SK-N-SH treated with all-trans-retinoic acid at 6 μM for 48 hours (cell line): ENCODE measurements around the gene LMBR1.
"Not testable (repeated sequence)": the region's sequence is repeated elsewhere in the genome, so short reads cannot be mapped to it uniquely, and the experiment has no call there.

Source experiments
- ATAC-seq: fragments of 200-7000 bp; cut with Tn5 transposase; 3 replicates; pipeline ENCODE4 v1.9.1; 2020; ENCODE audit warnings: mild to moderate bottlenecking, moderate library complexity
- ARNTL ChIP-seq: fragments of 450-650 bp; formaldehyde crosslinking; IDR thresholded peaks from 2 replicates; pipeline ENCODE4 v1.5.0; 2020; ENCODE audit warnings: low read depth, mild to moderate bottlenecking, moderate library complexity, borderline replicate concordance
- BACH2 ChIP-seq: fragments of 250-450 bp; sonication (Bioruptor Pico); IDR thresholded peaks from 2 replicates; pipeline ENCODE4 v1.9.0; 2021; ENCODE audit warnings: mild to moderate bottlenecking, borderline replicate concordance
- CREB5 ChIP-seq: fragments of 250-450 bp; sonication (Bioruptor Pico); IDR thresholded peaks from 2 replicates; pipeline ENCODE4 v1.5.1; 2020; ENCODE audit warnings: low read depth, mild to moderate bottlenecking, moderate library complexity
- CSDC2 ChIP-seq: fragments of 250-450 bp; sonication (Bioruptor Pico); IDR thresholded peaks from 2 replicates; pipeline ENCODE4 v1.5.0; 2020; ENCODE audit warnings: mild to moderate bottlenecking, moderate library complexity
- CSRNP3 ChIP-seq: fragments of 250-450 bp; sonication (Bioruptor Pico); IDR thresholded peaks from 2 replicates; pipeline ENCODE4 v1.5.1; 2021; ENCODE audit warnings: mild to moderate bottlenecking, moderate library complexity
- ESRRG ChIP-seq: fragments of 250-450 bp; sonication (Bioruptor Pico); IDR thresholded peaks from 2 replicates; pipeline ENCODE4 v1.6.1; 2021; ENCODE audit warnings: mild to moderate bottlenecking
- GLIS3 ChIP-seq: fragments of 250-450 bp; sonication (Bioruptor Pico); IDR thresholded peaks from 2 replicates; pipeline ENCODE4 v1.5.0; 2020; ENCODE audit warnings: mild to moderate bottlenecking, moderate library complexity
- ISL1 ChIP-seq: fragments of 250-450 bp; sonication (Bioruptor Pico); IDR thresholded peaks from 2 replicates; pipeline ENCODE4 v2.1.2; 2022; ENCODE audit warnings: mild to moderate bottlenecking, moderate library complexity
- OSR1 ChIP-seq: fragments of 250-450 bp; sonication (Bioruptor Pico); IDR thresholded peaks from 2 replicates; pipeline ENCODE4 v1.8.0; 2022; ENCODE audit warnings: moderate library complexity, mild to moderate bottlenecking, inconsistent platforms
- PATZ1 ChIP-seq: fragments of 250-450 bp; sonication (Bioruptor Pico); IDR thresholded peaks from 2 replicates; pipeline ENCODE4 v1.8.0; 2020; ENCODE audit warnings: mild to moderate bottlenecking, moderate library complexity, borderline replicate concordance
- POU6F1 ChIP-seq: fragments of 250-450 bp; sonication (Bioruptor Pico); IDR thresholded peaks from 2 replicates; pipeline ENCODE4 v1.8.0; 2021; ENCODE audit warnings: low read depth, mild to moderate bottlenecking, moderate library complexity, borderline replicate concordance
- PPARA ChIP-seq: fragments of 250-450 bp; sonication (Bioruptor Pico); IDR thresholded peaks from 2 replicates; pipeline ENCODE4 v1.5.0; 2020; ENCODE audit warnings: mild to moderate bottlenecking, borderline replicate concordance
- RARB ChIP-seq: fragments of 250-450 bp; sonication (Bioruptor Pico); IDR thresholded peaks from 2 replicates; pipeline ENCODE4 v1.8.0; 2021; ENCODE audit warnings: mild to moderate bottlenecking, moderate library complexity
- SNAI2 ChIP-seq: fragments of 250-450 bp; sonication (Bioruptor Pico); IDR thresholded peaks from 2 replicates; pipeline ENCODE4 v1.5.0; 2020; ENCODE audit warnings: mild to moderate bottlenecking, moderate library complexity
- TCF4 ChIP-seq: fragments of 250-450 bp; sonication (Bioruptor Pico); IDR thresholded peaks from 2 replicates; pipeline ENCODE4 v1.8.0; 2021; ENCODE audit warnings: mild to moderate bottlenecking, moderate library complexity, borderline replicate concordance
- TOX ChIP-seq: fragments of 250-450 bp; sonication (Bioruptor Pico); IDR thresholded peaks from 2 replicates; pipeline ENCODE4 v1.8.0; 2021; ENCODE audit warnings: mild to moderate bottlenecking, moderate library complexity, borderline replicate concordance
- TSHZ2 ChIP-seq: fragments of 250-450 bp; sonication (Bioruptor Pico); IDR thresholded peaks from 2 replicates; pipeline ENCODE4 v1.5.0; 2020; ENCODE audit warnings: mild to moderate bottlenecking, moderate library complexity
- ZC3H10 ChIP-seq: fragments of 250-450 bp; sonication (Bioruptor Pico); IDR thresholded peaks from 2 replicates; pipeline ENCODE4 v1.5.1; 2021; ENCODE audit warnings: mild to moderate bottlenecking, moderate library complexity
- ZFP3 ChIP-seq: fragments of 250-450 bp; sonication (Bioruptor Pico); IDR thresholded peaks from 2 replicates; pipeline ENCODE4 v1.5.0; 2020; ENCODE audit warnings: mild to moderate bottlenecking, moderate library complexity
- ZFP30 ChIP-seq: fragments of 450-650 bp; formaldehyde crosslinking; IDR thresholded peaks from 2 replicates; pipeline ENCODE4 v1.5.0; 2022; ENCODE audit warnings: mild to moderate bottlenecking, moderate library complexity
- ZNF565 ChIP-seq: fragments of 450-650 bp; formaldehyde crosslinking; conservative IDR thresholded peaks from 2 replicates; pipeline ENCODE4 v1.5.0; 2020; ENCODE audit warnings: low read depth, mild to moderate bottlenecking, moderate library complexity
- ZNF70 ChIP-seq: fragments of 450-650 bp; formaldehyde crosslinking; IDR thresholded peaks from 2 replicates; pipeline ENCODE4 v1.5.0; 2020; ENCODE audit warnings: mild to moderate bottlenecking, moderate library complexity
- ZNF8 ChIP-seq: fragments of 450-650 bp; formaldehyde crosslinking; IDR thresholded peaks from 2 replicates; pipeline ENCODE4 v1.5.0; 2020; ENCODE audit warnings: mild to moderate bottlenecking, moderate library complexity

The LMBR1 gene

GRCh38 chr7:156647330-156647729 is 245.7 kb downstream of the LMBR1 start:
- not testable (repeated sequence) for ATAC-seq

GRCh38 chr7:156642306-156643045 is 250.5 kb downstream of the LMBR1 start:
- TF ChIP-seq ARNTL (CRISPR knock-in tag) (no peak), ESRRG (CRISPR knock-in tag) (no peak), TOX (CRISPR knock-in tag) (no peak), CSRNP3 (CRISPR knock-in tag) (no peak), ZNF8 (no peak), GLIS3 (CRISPR knock-in tag) (no peak), RARB (CRISPR knock-in tag) (no peak)
- no peak for ATAC-seq

More at GRCh38 chr7:156647330-156647729, 245.7 kb downstream of the LMBR1 start:
- TF ChIP-seq ZNF8: peak; percentile 50

GRCh38 chr7:156640949-156641485 is 252.0 kb downstream of the LMBR1 start:
- ATAC-seq: peak; percentile 72
- TF ChIP-seq CSRNP3 (CRISPR knock-in tag): 0 out of 2 replicates have a peak, but pooled peaks have one; percentile 9
- 0 out of 2 replicates have a peak, but pooled peaks have one; percentile 39 for TF ChIP-seq CSDC2 (CRISPR knock-in tag)
- TF ChIP-seq POU6F1 (CRISPR knock-in tag): no peak
- no peak for TF ChIP-seq ZC3H10 (CRISPR knock-in tag)
- TF ChIP-seq OSR1 (CRISPR knock-in tag): no peak
- TF ChIP-seq GLIS3 (CRISPR knock-in tag): no peak
- no peak for TF ChIP-seq PPARA (CRISPR knock-in tag)
- no peak for TF ChIP-seq ZFP30
- no peak for TF ChIP-seq ZNF565 (CRISPR knock-in tag)
- no peak for TF ChIP-seq ESRRG (CRISPR knock-in tag)
- no peak for TF ChIP-seq TOX (CRISPR knock-in tag)
- 0 out of 2 replicates have a peak, but pooled peaks have one; percentile 15 for TF ChIP-seq TCF4 (CRISPR knock-in tag)
- TF ChIP-seq CREB5: no peak
- no peak for TF ChIP-seq ARNTL (CRISPR knock-in tag)
- no peak for TF ChIP-seq ZNF70 (CRISPR knock-in tag)
- TF ChIP-seq ZFP3 (CRISPR knock-in tag): no peak
- TF ChIP-seq TSHZ2: peak; percentile 52; the same call in 1 of the 2 replicates
- no peak for TF ChIP-seq ISL1 (CRISPR knock-in tag)
- no peak for TF ChIP-seq SNAI2 (CRISPR knock-in tag)
- TF ChIP-seq RARB (CRISPR knock-in tag): no peak
- no peak for TF ChIP-seq PATZ1 (CRISPR knock-in tag)
- TF ChIP-seq BACH2 (CRISPR knock-in tag): no peak
- TF ChIP-seq ZNF8: no peak
